CD8-positive, alpha-beta memory T cell (primary cell): ENCODE measurements around the gene SGSH. TPM values are rescaled to one million over a fixed set of nuclear protein-coding genes. Genes with fewer than 3 reads are reported as not detected.

ENCODE experiments used
- CTCF ChIA-PET: fragments of 350-600 bp; sonication (Branson Sonifier 250); formaldehyde crosslinking; loops from one replicate; lab custom pipeline; 2021; ENCODE audit warnings: antibody characterized with exemption; lab: Charles Lee
- POLR2A ChIA-PET: fragments of 350-600 bp; sonication (Branson Sonifier 250); formaldehyde crosslinking; loops from one replicate; lab custom pipeline; 2021; ENCODE audit warnings: antibody characterized with exemption; lab: Charles Lee
- DNase-seq, 5 donors: peaks; one replicate each; pipeline versions ENCODE4 v3.0.0 to v3.0.0-alpha.2; 2020 to 2022; ENCODE audit warnings: mixed read lengths in 1 of 5
- H3K27ac ChIP-seq: one replicate; pipeline ENCODE4 v1.7.0; 2013; ENCODE audit warnings: low read depth, mild to moderate bottlenecking, low read length, moderate library complexity
- H3K27me3 ChIP-seq: 2 replicates; pipeline ENCODE4 v1.7.0; 2013; ENCODE audit warnings: low read length, mild to moderate bottlenecking; ENCODE audit not compliant: insufficient read depth, poor library complexity, severe bottlenecking
- H3K36me3 ChIP-seq: 2 replicates; pipeline ENCODE4 v1.7.0; 2013; ENCODE audit warnings: mild to moderate bottlenecking, low read length, moderate library complexity; ENCODE audit not compliant: insufficient read depth
- H3K4me1 ChIP-seq: 2 replicates; pipeline ENCODE4 v1.7.0; 2013; ENCODE audit warnings: mild to moderate bottlenecking, low read length, moderate library complexity; ENCODE audit not compliant: insufficient read depth
- H3K4me3 ChIP-seq: 2 replicates; pipeline ENCODE4 v1.7.0; 2013; ENCODE audit warnings: mild to moderate bottlenecking, low read length
- H3K9me3 ChIP-seq: 2 replicates; pipeline ENCODE4 v1.7.0; 2013; ENCODE audit warnings: mild to moderate bottlenecking, low read length
- H3K27ac Mint-ChIP-seq, 8 donors: one replicate each; pipeline ENCODE4 v1.8.0; 2020 to 2021; ENCODE audit warnings: mixed read lengths in 8 of 8, mild to moderate bottlenecking in 6 of 8, inconsistent platforms in 3 of 8, moderate library complexity in 3 of 8
- H3K27me3 Mint-ChIP-seq, 2 donors: one replicate each; pipeline ENCODE4 v1.8.0; 2020 to 2021; ENCODE audit warnings: mixed read lengths in 2 of 2, mild to moderate bottlenecking in 1 of 2, moderate library complexity in 1 of 2
- H3K36me3 Mint-ChIP-seq, 3 donors: one replicate each; pipeline ENCODE4 v1.8.0; 2020 to 2021; ENCODE audit warnings: mixed read lengths in 3 of 3, inconsistent platforms in 1 of 3, mild to moderate bottlenecking in 1 of 3
- H3K4me1 Mint-ChIP-seq, 3 donors: one replicate each; pipeline ENCODE4 v1.8.0; 2020 to 2021; ENCODE audit warnings: mixed read lengths in 3 of 3, inconsistent platforms in 1 of 3, mild to moderate bottlenecking in 1 of 3
- H3K4me3 Mint-ChIP-seq, 7 donors: one replicate each; pipeline ENCODE4 v1.8.0; 2020 to 2021; ENCODE audit warnings: mixed read lengths in 7 of 7, mild to moderate bottlenecking in 6 of 7, moderate library complexity in 4 of 7, inconsistent platforms in 2 of 7
- H3K9me3 Mint-ChIP-seq, 5 donors: one replicate each; pipeline ENCODE4 v1.8.0; 2020 to 2022; ENCODE audit warnings: mixed read lengths in 5 of 5, mild to moderate bottlenecking in 3 of 5, moderate library complexity in 2 of 5, inconsistent platforms in 1 of 5
- polyA plus RNA-seq: library from polyadenylated mRNA; unstranded; fragments of 300-500 nt; fragmentation: Illumina TruSeq; gene quantifications from one replicate; pipeline ENCODE4 v1.2.3, GENCODE V29; 2021
- total RNA-seq, 2 experiments: library from RNA; stranded (reverse); gene quantifications; one replicate each; pipeline ENCODE4 v1.2.3, GENCODE V29; 2021

SGSH gene
- total and polyA plus RNA-seq, 3 experiments from 2014 or later = 23.2 to 46.7 (median 27.2) TPM

DNA sequence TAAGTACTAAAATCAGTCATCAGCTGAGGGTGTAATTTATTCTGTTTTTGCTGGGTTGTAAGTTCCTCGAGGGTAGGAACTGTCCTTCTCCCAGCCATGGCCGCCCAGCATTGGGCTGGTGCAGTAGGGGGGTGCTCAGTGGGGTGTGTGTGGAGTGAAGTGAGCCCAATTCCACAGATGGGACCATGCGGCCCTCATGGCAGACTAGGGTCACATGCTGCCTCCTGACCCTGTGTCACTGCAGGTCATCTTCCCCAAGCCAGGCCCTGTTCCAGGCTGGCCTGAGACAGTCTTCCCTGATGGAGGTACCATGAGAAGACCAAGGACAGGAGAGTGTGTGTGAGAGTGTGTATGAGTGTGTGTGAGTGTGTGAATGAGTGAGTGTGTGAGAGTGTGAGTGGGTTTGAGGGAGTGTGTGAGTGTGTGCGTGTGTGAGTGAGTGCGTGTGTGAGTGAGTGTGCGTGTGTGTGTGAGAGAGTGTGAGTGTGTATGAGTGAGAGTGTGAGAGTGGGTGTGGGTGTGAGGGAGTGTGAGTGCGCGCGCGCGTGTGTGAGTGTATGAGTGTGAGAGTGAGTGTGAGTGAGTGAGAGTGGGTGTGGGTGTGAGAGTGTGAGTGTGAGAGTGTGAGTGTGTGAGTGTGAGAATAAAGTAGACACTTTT, 3.8 kb upstream of the SGSH start:
- ChIA-PET POLR2A (no interaction called here), CTCF (no interaction called here)
- H3K9me3 Mint-ChIP-seq = no peaks in the 10 kb centered on the region
- H3K4me1 Mint-ChIP-seq = peaks cover 18 to 37% (median 20%) of the 10 kb centered on the region in 3 donors
- Histone ChIP-seq H3K27me3 (no peaks in the 10 kb centered on the region), H3K4me1 (peaks cover 12% of the 10 kb centered on the region), H3K4me3 (no peak overlapping the region), H3K9me3 (no peaks in the 10 kb centered on the region), H3K27ac (no peak overlapping the region), H3K36me3 (no peaks in the 10 kb centered on the region)
- DNase-seq = no peak
- H3K36me3 Mint-ChIP-seq = peaks cover 0 to 67% (median 9%) of the 10 kb centered on the region in 3 donors
- H3K27me3 Mint-ChIP-seq = peaks cover 0 to 1% of the 10 kb centered on the region in 2 donors
- peak overlapping the region in 6 of 8 donors; percentile 7 to 49 (median 38) for H3K27ac Mint-ChIP-seq
- H3K4me3 Mint-ChIP-seq = peak overlapping the region in 2 of 7 donors; percentile 16 to 93

GRCh38 chr17:80223142-80223815, 3.1 kb upstream of the SGSH start:
- Mint-ChIP-seq H3K36me3 (peaks cover 0 to 63% (median 9%) of the 10 kb centered on the region in 3 donors), H3K9me3 (no peaks in the 10 kb centered on the region), H3K4me3 (peak overlapping the region in 6 of 7 donors; percentile 32 to 93 (median 63)), H3K27me3 (peaks cover 0 to 1% of the 10 kb centered on the region in 2 donors), H3K4me1 (peaks cover 25 to 44% (median 27%) of the 10 kb centered on the region in 3 donors), H3K27ac (peak overlapping the region in 5 of 8 donors; percentile 36 to 97 (median 77))
- no peaks in the 10 kb centered on the region for H3K9me3 ChIP-seq
- peaks cover 18% of the 10 kb centered on the region for H3K4me1 ChIP-seq
- ChIA-PET CTCF (no interaction called here), POLR2A (no interaction called here)
- no peak for DNase-seq
- no peak overlapping the region for H3K27ac ChIP-seq
- H3K36me3 ChIP-seq = no peaks in the 10 kb centered on the region
- H3K27me3 ChIP-seq = no peaks in the 10 kb centered on the region
- no peak overlapping the region for H3K4me3 ChIP-seq

- H3K27me3 Mint-ChIP-seq = peaks cover 0 to 1% of the 10 kb centered on the region in 2 donors
- Histone ChIP-seq H3K4me3 (no peak overlapping the region), H3K36me3 (no peaks in the 10 kb centered on the region), H3K4me1 (peaks cover 26% of the 10 kb centered on the region), H3K9me3 (no peaks in the 10 kb centered on the region), H3K27me3 (no peaks in the 10 kb centered on the region), H3K27ac (no peak overlapping the region)
- peaks cover 0 to 63% (median 11%) of the 10 kb centered on the region in 3 donors for H3K36me3 Mint-ChIP-seq
- DNase-seq = no peak
- H3K27ac Mint-ChIP-seq = peak overlapping the region in 3 of 8 donors; percentile 32 to 78 (median 61)
- CTCF ChIA-PET = no interaction called here
- H3K9me3 Mint-ChIP-seq = no peaks in the 10 kb centered on the region
- POLR2A ChIA-PET = no interaction called here
- peak overlapping the region; percentile 32 to 93 (median 67) for H3K4me3 Mint-ChIP-seq
- peaks cover 32 to 51% (median 32%) of the 10 kb centered on the region in 3 donors for H3K4me1 Mint-ChIP-seq
Observed at GRCh38 chr17:80222376-80223141, 2.4 kb upstream of the SGSH start.

GRCh38 chr17:80221351-80222105, 1.4 kb upstream of the SGSH start:
- peaks cover 31% of the 10 kb centered on the region for H3K4me1 ChIP-seq
- Mint-ChIP-seq H3K27ac (peak overlapping the region in 7 of 8 donors; percentile 43 to 95 (median 86)), H3K27me3 (peaks cover 0 to 1% of the 10 kb centered on the region in 2 donors), H3K4me1 (peaks cover 38 to 59% (median 40%) of the 10 kb centered on the region in 3 donors), H3K36me3 (peaks cover 0 to 62% (median 17%) of the 10 kb centered on the region in 3 donors), H3K9me3 (no peaks in the 10 kb centered on the region), H3K4me3 (peak overlapping the region; percentile 76 to 89 (median 82))
- ChIA-PET CTCF (no interaction called here), POLR2A (no interaction called here)
- no peak for DNase-seq
- no peak overlapping the region for H3K4me3 ChIP-seq
- H3K27me3 ChIP-seq = no peaks in the 10 kb centered on the region
- no peaks in the 10 kb centered on the region for H3K9me3 ChIP-seq
- peaks cover 3% of the 10 kb centered on the region for H3K36me3 ChIP-seq
- H3K27ac ChIP-seq = no peak overlapping the region

GRCh38 chr17:80220736-80221215, 643 bp upstream of the SGSH start:
- peak overlapping the region in 7 of 8 donors; percentile 60 to 95 (median 83) for H3K27ac Mint-ChIP-seq
- peak overlapping the region; percentile 76 to 89 (median 82) for H3K4me3 Mint-ChIP-seq
- H3K4me1 Mint-ChIP-seq = peaks cover 42 to 65% (median 44%) of the 10 kb centered on the region in 3 donors
- Histone ChIP-seq H3K4me3 (peak overlapping the region; percentile 99), H3K36me3 (peaks cover 7% of the 10 kb centered on the region), H3K27ac (peak overlapping the region; percentile 94), H3K27me3 (no peaks in the 10 kb centered on the region), H3K4me1 (peaks cover 31% of the 10 kb centered on the region), H3K9me3 (no peaks in the 10 kb centered on the region)
- H3K27me3 Mint-ChIP-seq = no peaks in the 10 kb centered on the region
- POLR2A ChIA-PET = no interaction called here
- no peaks in the 10 kb centered on the region for H3K9me3 Mint-ChIP-seq
- CTCF ChIA-PET = interaction anchor here (1.3 kb wide), 1 partner anchor 19 kb away, joined by 3 read pairs; no protein-coding TSS in a partner anchor
- H3K36me3 Mint-ChIP-seq = peaks cover 0 to 61% (median 20%) of the 10 kb centered on the region in 3 donors
- peak in 2 of 5 donors; percentile 16 to 17 for DNase-seq

GRCh38 chr17:80219763-80220053, 425 bp downstream of the SGSH start:
- Histone ChIP-seq H3K4me3 (peak overlapping the region; percentile 99), H3K27ac (peak overlapping the region; percentile 94), H3K9me3 (no peaks in the 10 kb centered on the region), H3K4me1 (peaks cover 31% of the 10 kb centered on the region), H3K36me3 (peaks cover 7% of the 10 kb centered on the region), H3K27me3 (no peaks in the 10 kb centered on the region)
- ChIA-PET POLR2A (interaction anchor here (1.0 to 1.3 kb wide), 3 partner anchors 24 to 106 kb away, joined by 3 to 7 read pairs (median 5); no protein-coding TSS in a partner anchor), CTCF (interaction anchor here (0.8 to 1.7 kb wide), 6 partner anchors 17 to 118 kb away, joined by 3 to 10 read pairs (median 3); partner anchors contain the start of gene GAA)
- peaks cover 0 to 64% (median 22%) of the 10 kb centered on the region in 3 donors for H3K36me3 Mint-ChIP-seq
- H3K9me3 Mint-ChIP-seq = no peaks in the 10 kb centered on the region
- no peak for DNase-seq
- peak overlapping the region; percentile 87 to 99 (median 96) for H3K27ac Mint-ChIP-seq
- H3K27me3 Mint-ChIP-seq = no peaks in the 10 kb centered on the region
- peaks cover 42 to 67% (median 44%) of the 10 kb centered on the region in 3 donors for H3K4me1 Mint-ChIP-seq
- H3K4me3 Mint-ChIP-seq = peak overlapping the region; percentile 90 to 99 (median 95)
